HCT116 (cell line): ENCODE measurements around the gene RAB2B. TPM values are rescaled to one million over a fixed set of nuclear protein-coding genes. Genes with fewer than 3 reads are reported as not detected.

Experiments used
- ATAC-seq: fragments of 200-7000 bp; cut with Tn5 transposase; 2 replicates; pipeline ENCODE4 v1.9.1; 2020; ENCODE audit warnings: mild to moderate bottlenecking, moderate library complexity
- BruUV-seq: library from RNA; stranded (reverse); fragments of 400-500 nt; replicated peaks from 2 replicates; lab custom pipeline; 2021; lab: Mats Ljungman, UMichigan
- CTCF ChIA-PET: fragments of 300-600 bp; sonication (Branson Sonifier 250); formaldehyde crosslinking; loops from one replicate; lab custom pipeline; 2021; ENCODE audit warnings: antibody characterized with exemption; lab: Charles Lee
- POLR2A ChIA-PET: fragments of 300-600, 350-600 bp; sonication (Branson Sonifier 250); formaldehyde crosslinking; loops from one replicate; lab custom pipeline; 2021; ENCODE audit warnings: antibody characterized with exemption; lab: Charles Lee
- RAD21 ChIA-PET, 2 experiments: fragments of 300-600 bp; sonication (Branson Sonifier 250); formaldehyde crosslinking; loops; one replicate each; lab custom pipeline; 2023; ENCODE audit warnings: low total read pairs in 2 of 2; ENCODE audit not compliant: uncharacterized antibody in 2 of 2, unreplicated experiment in 2 of 2, low non-redundant PET in 1 of 2; lab: Charles Lee
- DNase-seq: peaks from one replicate; pipeline ENCODE4 v3.0.0-alpha.2; 2010; ENCODE audit warnings: low read depth, low spot score
- H2AFZ ChIP-seq: fragments of 200-600 bp; shearing (Covaris generic), sonication (generic); 2 replicates; pipeline ENCODE4 v1.6.1; 2017; ENCODE audit warnings: low read depth, mixed run types, mixed read lengths, antibody characterized with exemption, low read length; ENCODE audit not compliant: poor library complexity, severe bottlenecking
- H3K27ac ChIP-seq: 2 replicates; pipeline ENCODE4 v1.5.1; 2012; ENCODE audit warnings: low read depth, low read length
- H3K27me3 ChIP-seq: fragments of 200-600 bp; sonication (generic); 2 replicates; pipeline ENCODE4 v1.6.1; 2016; ENCODE audit warnings: mixed run types, low read length, mixed read lengths; ENCODE audit not compliant: insufficient read depth
- H3K36me3 ChIP-seq, 2 experiments: fragments of 200-500 bp in 1 of 2; fragments of 200-600 bp in 1 of 2; sonication (Bioruptor generic) in 1 of 2; sonication (generic) in 1 of 2; 2 replicates each; pipeline versions ENCODE4 v1.5.1 to v1.6.1; 2014 to 2016; ENCODE audit warnings: low read length in 2 of 2, inconsistent platforms in 1 of 2, mixed read lengths in 1 of 2, mixed run types in 1 of 2; ENCODE audit not compliant: insufficient read depth in 2 of 2, control insufficient read depth in 1 of 2
- H3K4me1 ChIP-seq, 2 experiments: fragments of 200-600 bp in 1 of 2; sonication (generic) in 1 of 2; 2 replicates each; pipeline versions ENCODE4 v1.5.1 to v1.6.1; 2012 to 2017; ENCODE audit warnings: low read length in 2 of 2, inconsistent platforms in 1 of 2, mild to moderate bottlenecking in 1 of 2, mixed read lengths in 1 of 2, mixed run types in 1 of 2, moderate library complexity in 1 of 2; ENCODE audit not compliant: insufficient read depth in 2 of 2, control insufficient read depth in 1 of 2
- H3K4me2 ChIP-seq: fragments of 200-600 bp; sonication (generic); 2 replicates; pipeline ENCODE4 v1.6.1; 2017; ENCODE audit warnings: mixed run types, low read length, mixed read lengths
- H3K4me3 ChIP-seq, 2 experiments: fragments of 200-600 bp in 1 of 2; sonication (generic) in 1 of 2; replicated peaks in 1 of 2; 2 replicates each; pipeline ENCODE4 v1.5.1; 2011 to 2016; ENCODE audit warnings: low read length in 2 of 2, control low read depth in 1 of 2, low read depth in 1 of 2, mild to moderate bottlenecking in 1 of 2, mixed read lengths in 1 of 2, mixed run types in 1 of 2
- H3K79me2 ChIP-seq: fragments of 200-600 bp; sonication (generic); 2 replicates; pipeline ENCODE4 v1.6.1; 2017; ENCODE audit warnings: mild to moderate bottlenecking, mixed run types, low read length, moderate library complexity, mixed read lengths; ENCODE audit not compliant: insufficient read depth
- H3K9ac ChIP-seq: fragments of 200-600 bp; sonication (generic); 2 replicates; pipeline ENCODE4 v1.6.1; 2016; ENCODE audit warnings: low read length, mixed read lengths
- H3K9me2 ChIP-seq: fragments of 200-600 bp; sonication (generic), shearing (Covaris generic); 2 replicates; pipeline ENCODE4 v1.6.1; 2017; ENCODE audit warnings: mixed run types, mild to moderate bottlenecking, moderate library complexity; ENCODE audit not compliant: insufficient read depth
- H3K9me3 ChIP-seq, 2 experiments: fragments of 200-500 bp in 1 of 2; fragments of 200-600 bp in 1 of 2; sonication (Bioruptor generic) in 1 of 2; sonication (generic) in 1 of 2; 2 replicates each; pipeline ENCODE4 v1.6.1; 2014 to 2017; ENCODE audit warnings: low read length in 2 of 2, mixed read lengths in 2 of 2, inconsistent platforms in 1 of 2, low read depth in 1 of 2, mild to moderate bottlenecking in 1 of 2, mixed run types in 1 of 2, moderate library complexity in 1 of 2; ENCODE audit not compliant: control insufficient read depth in 1 of 2, insufficient read depth in 1 of 2
- H4K20me1 ChIP-seq: fragments of 200-600 bp; sonication (generic), shearing (Covaris generic); 2 replicates; pipeline ENCODE4 v1.6.1; 2017; ENCODE audit warnings: mixed run types, mild to moderate bottlenecking, moderate library complexity; ENCODE audit not compliant: insufficient read depth
- RAD21 ChIP-seq: IDR thresholded peaks from 2 replicates; pipeline ENCODE4 v1.6.1; 2012; ENCODE audit warnings: low read depth, mild to moderate bottlenecking
- intact Hi-C: fragments of 100-400 bp; cut with micrococcal nuclease; formaldehyde crosslinking; loops from 2 replicates; pipeline ENCODE4 v1.10.0; 2022
- total RNA-seq: library from RNA; stranded (reverse); gene quantifications from one replicate; pipeline ENCODE4 v1.2.1, GENCODE V29; 2021; ENCODE audit not compliant: unreplicated experiment
- TF ChIP-seq, protein P1 (sequence below), 3 experiments: fragments of 200-600 bp in 1 of 3; sonication (generic) in 1 of 3; IDR thresholded peaks in 2 of 3; conservative IDR thresholded peaks in 1 of 3; 2 replicates each; pipeline ENCODE4 v1.5.1; 2012 to 2017; ENCODE audit warnings: low read depth in 2 of 3, low read length in 2 of 3, antibody characterized with exemption in 1 of 3, borderline replicate concordance in 1 of 3, control low read depth in 1 of 3, mild to moderate bottlenecking in 1 of 3, mixed read lengths in 1 of 3, mixed run types in 1 of 3, moderate library complexity in 1 of 3; ENCODE audit not compliant: insufficient read depth in 1 of 3
- TF ChIP-seq, protein P2 (sequence below): IDR thresholded peaks from 2 replicates; pipeline ENCODE4 v1.6.1; 2012

RAB2B gene
- total RNA-seq, 1 experiment from 2014 or later, result 24.3 TPM

DNA sequence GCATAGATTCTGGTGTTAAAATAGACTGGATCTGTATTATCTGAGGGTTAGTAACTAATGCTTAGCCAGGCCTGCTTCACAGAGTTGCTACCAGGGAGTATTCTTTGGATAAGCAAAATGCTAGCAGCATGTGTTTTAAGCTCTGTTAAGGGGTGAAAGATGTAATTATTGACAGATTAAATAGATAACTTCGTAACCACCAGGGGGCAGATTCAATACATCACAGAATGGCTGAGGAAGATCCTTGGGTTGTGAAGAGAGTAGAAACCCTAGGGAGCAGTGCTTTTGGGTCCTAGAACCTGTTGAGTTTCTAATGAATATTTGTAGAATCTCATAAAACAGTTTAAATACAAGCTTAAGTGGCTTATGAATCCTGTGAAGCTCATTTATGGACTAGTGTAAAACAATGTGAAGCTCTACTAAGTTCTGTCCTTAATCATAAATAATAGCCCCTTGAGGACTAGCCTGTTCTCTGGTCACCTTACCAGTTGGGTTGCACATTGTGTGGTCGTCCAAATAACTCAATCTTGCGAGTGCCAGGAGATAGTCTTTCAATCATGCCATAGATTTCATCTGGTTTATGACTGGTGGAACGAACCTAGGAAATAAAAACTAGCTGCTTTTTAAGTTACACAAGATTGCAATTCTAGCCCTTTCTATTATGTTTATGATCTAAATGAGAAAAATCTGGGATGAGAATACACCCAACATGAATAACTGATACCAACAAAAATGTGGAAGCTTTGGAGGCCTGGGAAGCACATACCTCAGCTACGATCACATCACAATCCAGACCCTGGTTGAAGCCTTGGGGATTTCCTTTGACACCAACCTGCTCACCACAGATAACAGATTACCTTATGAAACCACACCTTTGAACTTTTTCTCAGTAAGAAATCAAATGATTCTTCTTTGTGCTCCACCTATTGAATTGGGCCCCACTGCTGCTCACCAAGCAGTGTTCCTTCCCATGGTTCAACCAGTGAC, 22.1 kb upstream of the RAB2B start:
- TF ChIP-seq, protein P1, sequence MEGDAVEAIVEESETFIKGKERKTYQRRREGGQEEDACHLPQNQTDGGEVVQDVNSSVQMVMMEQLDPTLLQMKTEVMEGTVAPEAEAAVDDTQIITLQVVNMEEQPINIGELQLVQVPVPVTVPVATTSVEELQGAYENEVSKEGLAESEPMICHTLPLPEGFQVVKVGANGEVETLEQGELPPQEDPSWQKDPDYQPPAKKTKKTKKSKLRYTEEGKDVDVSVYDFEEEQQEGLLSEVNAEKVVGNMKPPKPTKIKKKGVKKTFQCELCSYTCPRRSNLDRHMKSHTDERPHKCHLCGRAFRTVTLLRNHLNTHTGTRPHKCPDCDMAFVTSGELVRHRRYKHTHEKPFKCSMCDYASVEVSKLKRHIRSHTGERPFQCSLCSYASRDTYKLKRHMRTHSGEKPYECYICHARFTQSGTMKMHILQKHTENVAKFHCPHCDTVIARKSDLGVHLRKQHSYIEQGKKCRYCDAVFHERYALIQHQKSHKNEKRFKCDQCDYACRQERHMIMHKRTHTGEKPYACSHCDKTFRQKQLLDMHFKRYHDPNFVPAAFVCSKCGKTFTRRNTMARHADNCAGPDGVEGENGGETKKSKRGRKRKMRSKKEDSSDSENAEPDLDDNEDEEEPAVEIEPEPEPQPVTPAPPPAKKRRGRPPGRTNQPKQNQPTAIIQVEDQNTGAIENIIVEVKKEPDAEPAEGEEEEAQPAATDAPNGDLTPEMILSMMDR (IDR thresholded peaks at IDR 0.05 in 2 of 3, conservative IDR thresholded peaks at IDR 0.05 in 1 of 3; ENCODE audit: borderline replicate concordance in 1 of 3, insufficient read depth in 1 of 3, low read depth in 2 of 3, low read length in 2 of 3), result peak; percentile 27 to 67 (median 54); a peak in 5 of 6 replicates
- peak; percentile 39; the same call in 1 of the 2 replicates for TF ChIP-seq RAD21
- TF ChIP-seq, protein P2, sequence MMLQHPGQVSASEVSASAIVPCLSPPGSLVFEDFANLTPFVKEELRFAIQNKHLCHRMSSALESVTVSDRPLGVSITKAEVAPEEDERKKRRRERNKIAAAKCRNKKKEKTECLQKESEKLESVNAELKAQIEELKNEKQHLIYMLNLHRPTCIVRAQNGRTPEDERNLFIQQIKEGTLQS, result no peak
- TF ChIP-seq, all 23 proteins: peak for 2
- Histone ChIP-seq H3K36me3 (peaks cover 46 to 64% of the 10 kb centered on the region in 2 experiments), H3K79me2 (peaks cover 41% of the 10 kb centered on the region), H3K4me3 (no peak overlapping the region), H3K27ac (no peak overlapping the region), H3K27me3 (no peaks in the 10 kb centered on the region), H3K4me1 (no peaks in the 10 kb centered on the region), H3K9ac (no peak overlapping the region), H3K9me3 (no peaks in the 10 kb centered on the region), H4K20me1 (no peaks in the 10 kb centered on the region), H3K9me2 (no peaks in the 10 kb centered on the region), H3K4me2 (no peak overlapping the region), H2AFZ (no peak overlapping the region)
- peak; percentile 28 for DNase-seq
- TSS peak; percentile 2 for BruUV-seq
- CTCF ChIA-PET, result interaction anchor here (0.8 to 3.0 kb wide), 15 partner anchors 11 to 326 kb away, joined by 3 to 36 read pairs (median 5); partner anchors contain the start of genes CHD8, METTL3, RAB2B and TOX4
- POLR2A ChIA-PET, result interaction anchor here (0.9 to 1.7 kb wide), 3 partner anchors 11 to 58 kb away, joined by 3 to 6 read pairs (median 3); partner anchors contain the start of gene METTL3
- intact Hi-C loops, result loop anchor here (1.0 kb wide), 1 partner anchor 58 kb away; no protein-coding TSS in a partner anchor
- RAD21 ChIA-PET, result no interaction called here
- peak; percentile 80 for ATAC-seq
